HuH-7 (cell line): ENCODE results near the gene POU6F2.

Experiments used
- DNase-seq: peaks from one replicate; pipeline ENCODE4 v3.0.0; 2011; ENCODE audit warnings: low spot score

POU6F2 gene

GRCh38 chr7:39069896-39070881, 92.5 kb downstream of the POU6F2 start:
- DNase-seq = no peak

DNA sequence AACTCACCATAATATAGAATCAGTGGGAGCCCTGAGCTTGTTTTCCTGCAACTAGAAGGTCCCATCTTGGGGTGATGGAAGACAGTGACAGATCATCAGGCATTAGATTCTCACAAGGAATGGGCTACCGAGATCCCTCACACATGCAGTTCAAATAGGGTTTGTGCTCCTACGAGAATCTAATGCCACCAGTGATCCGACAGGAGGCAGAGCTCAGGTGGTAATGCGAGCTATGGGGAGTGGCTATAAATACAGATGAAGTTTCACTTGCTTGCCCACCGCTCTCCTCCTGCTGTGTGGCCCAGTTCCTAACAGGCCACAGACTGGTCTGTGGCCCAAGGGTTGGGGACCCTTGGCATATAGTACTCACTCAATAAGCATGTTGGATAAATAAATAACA, 93.4 kb downstream of the POU6F2 start:
- DNase-seq = no peak

DNA sequence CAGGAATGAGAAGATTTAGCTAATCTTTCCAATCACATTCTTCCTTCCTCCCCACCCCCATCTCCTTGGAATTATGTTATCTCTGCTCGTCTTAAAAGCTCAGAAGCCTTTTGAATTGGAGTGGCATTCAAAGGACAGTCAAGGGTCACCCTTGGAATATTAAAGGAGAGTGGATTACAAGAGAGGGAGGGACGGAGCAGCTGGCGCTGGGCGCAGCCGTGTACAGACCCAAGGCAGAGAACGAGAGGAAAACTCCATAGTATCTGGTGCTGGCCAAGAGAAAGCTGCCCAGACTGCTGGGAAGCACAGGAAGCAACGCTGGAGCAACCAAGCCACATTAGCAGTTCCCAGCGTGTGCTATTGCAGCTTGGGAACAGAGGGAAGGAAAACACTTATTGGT, 95.7 kb downstream of the POU6F2 start:
- no peak for DNase-seq

- no peak for DNase-seq
Observed at GRCh38 chr7:39075210-39075609, 97.5 kb downstream of the POU6F2 start.

DNA sequence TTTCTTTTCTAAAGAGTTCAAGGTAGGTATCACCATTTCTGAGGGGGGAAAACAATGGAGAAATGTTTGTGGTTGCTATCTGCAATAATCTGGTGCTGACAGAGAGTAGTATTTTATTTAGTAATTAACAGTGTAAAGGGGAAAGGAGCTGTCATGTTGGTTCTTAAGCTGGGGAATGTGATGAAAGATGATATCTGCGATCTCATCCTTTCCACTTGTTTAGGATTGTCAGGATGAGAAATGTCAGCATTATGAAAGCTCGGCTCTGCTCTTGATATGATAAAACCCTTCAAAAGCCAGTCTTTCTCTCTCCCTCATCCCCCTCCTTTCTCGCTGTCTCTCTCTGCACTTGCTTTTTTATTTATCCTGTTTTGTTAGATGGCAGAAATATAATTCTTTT, 106.1 kb downstream of the POU6F2 start:
- DNase-seq = no peak

GRCh38 chr7:39084349-39084748, 106.6 kb downstream of the POU6F2 start:
- DNase-seq = no peak

- DNase-seq = no peak
Observed at GRCh38 chr7:39085189-39085588, 107.5 kb downstream of the POU6F2 start.

GRCh38 chr7:39085590-39086049, 107.9 kb downstream of the POU6F2 start:
- no peak for DNase-seq

GRCh38 chr7:39086638-39087360, 109.1 kb downstream of the POU6F2 start:
- DNase-seq = no peak

- no peak for DNase-seq
Observed at GRCh38 chr7:39088730-39089593, 111.3 kb downstream of the POU6F2 start.

DNA sequence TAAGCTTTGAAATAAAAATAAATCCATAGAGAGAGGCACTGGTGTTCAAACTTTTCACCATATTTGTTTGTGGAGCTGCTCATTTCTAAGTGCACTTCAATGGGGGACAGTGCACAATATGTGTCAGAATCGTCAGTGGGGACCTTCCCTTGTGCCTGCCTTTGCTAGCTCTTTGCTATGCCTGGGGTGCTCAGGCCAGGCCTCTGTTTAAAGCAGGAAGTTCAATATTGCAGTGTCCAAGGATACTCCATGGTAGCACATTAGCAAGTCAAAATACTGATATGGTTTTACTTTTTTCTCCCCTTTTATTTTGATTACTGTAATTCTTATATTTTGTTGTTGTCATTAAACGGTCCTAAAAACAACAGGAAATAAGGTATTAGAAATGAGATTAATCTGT, 113.4 kb downstream of the POU6F2 start:
- no peak for DNase-seq

- DNase-seq = no peak
Observed at GRCh38 chr7:39091774-39092173, 114.1 kb downstream of the POU6F2 start.

- DNase-seq = no peak
Observed at GRCh38 chr7:39094731-39095130, 117.0 kb downstream of the POU6F2 start.

DNA sequence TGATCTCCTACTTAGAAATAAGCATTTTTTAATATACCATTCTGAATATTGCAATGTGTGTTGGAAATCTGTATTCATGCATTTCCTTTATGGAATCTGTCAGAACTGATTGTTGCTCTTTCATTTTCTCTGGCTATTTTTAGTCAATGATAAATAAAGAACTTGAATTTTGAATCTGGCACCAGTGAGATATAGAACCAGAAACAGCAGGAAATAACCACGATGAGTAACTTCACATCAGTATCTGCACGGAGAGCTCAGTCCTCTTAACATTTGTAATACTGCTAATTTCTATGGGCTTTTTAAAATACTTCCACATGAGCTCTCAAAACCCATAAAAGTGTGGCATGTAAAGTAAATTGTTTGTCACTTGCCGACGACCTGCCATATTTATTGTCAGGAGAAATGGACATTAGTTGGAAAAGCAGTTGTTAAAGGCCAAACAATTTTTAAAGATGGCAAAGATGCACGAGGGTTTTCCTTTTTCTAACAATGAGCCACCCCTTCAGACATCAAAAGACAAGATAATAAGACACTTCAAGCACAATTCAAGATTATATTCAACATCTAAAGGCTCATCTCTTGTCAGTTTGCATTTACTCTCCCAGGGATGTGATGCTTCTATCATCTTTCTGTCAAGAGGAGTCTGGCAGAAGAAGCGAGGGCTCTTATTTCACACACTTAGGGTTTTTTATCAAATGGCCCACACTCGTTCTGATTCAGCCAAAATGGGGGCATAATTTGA, 118.3 kb downstream of the POU6F2 start:
- no peak for DNase-seq

GRCh38 chr7:39098506-39098905, 120.8 kb downstream of the POU6F2 start:
- DNase-seq = no peak

GRCh38 chr7:39099146-39099545, 121.4 kb downstream of the POU6F2 start:
- DNase-seq = no peak

DNA sequence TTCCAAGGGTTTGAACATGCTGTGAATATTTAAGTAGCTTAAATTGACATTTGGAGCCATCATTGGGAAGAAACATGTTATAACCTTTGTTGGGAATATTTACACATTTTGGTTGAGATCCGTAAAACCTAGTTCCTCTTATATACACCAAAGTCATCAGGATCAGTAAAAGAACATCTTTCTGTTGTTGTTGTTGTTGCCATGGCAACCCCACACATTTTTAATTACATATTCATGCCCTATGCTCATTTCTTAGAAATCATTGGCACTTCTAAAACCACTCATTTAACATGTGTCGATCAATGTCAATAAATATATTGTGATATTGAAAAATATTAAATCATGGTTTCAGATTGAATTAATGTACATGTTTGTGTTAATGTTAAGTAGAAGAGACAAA, 122.6 kb downstream of the POU6F2 start:
- DNase-seq = no peak

DNA sequence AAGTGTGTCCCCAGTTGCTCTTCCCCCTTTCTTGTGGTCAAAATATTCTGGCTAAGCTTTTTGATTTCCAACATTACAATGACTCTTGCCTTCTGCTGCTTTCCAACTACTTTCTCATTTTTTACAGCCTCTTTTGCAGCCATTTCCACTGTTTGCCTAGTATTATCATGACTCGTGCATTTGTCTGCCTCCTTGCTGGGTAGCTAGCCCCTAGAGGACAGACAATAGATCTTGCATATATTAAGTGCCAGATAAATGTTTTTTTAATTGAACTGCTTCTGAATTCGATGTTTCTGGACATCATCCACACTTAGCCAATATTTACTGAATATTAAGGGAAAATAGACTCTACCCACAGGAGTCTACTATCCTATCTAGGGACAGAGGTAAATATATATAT, 124.5 kb downstream of the POU6F2 start:
- DNase-seq = no peak

- no peak for DNase-seq
Observed at GRCh38 chr7:39105720-39106119, 128.0 kb downstream of the POU6F2 start.

DNA sequence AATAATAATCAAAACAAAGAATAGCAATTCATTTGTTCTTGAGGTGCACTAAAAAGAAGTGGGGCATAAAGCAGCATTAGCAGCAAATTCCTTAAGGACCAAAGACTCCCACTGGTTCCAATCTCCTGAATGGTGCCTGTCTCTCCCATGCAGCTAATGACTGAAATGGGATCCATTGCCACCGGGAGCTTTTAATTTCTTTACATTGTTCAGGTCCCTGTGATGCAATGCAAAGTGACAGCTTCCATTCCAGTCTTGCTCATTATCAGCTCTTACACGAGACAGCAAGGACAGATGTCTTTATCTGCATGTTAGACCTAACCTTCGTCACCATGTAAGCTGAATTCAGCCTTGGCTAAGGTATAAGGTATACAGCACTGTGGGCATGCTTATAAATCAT, 148.1 kb downstream of the POU6F2 start:
- no peak for DNase-seq

DNA sequence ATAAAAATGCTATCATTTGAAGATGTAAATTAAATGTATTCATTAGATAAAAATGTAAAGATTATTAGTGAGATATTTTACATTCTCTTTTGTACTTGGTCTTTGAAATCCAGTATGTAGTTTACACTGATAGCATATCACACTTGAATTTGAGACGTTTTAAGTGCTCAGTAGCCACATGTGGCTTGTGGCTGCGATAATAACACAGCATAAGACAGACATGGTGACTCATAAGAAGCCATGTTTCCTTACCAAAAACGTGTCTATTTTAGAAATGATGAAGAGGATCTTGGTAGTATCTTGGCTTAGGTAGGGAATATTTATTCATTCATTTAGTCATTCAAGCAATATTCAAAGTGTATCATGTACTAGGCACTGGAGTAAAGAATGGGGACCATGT, 149.3 kb downstream of the POU6F2 start:
- no peak for DNase-seq
